T-helper 9 cell (primary cell): Measurements from ENCODE around the gene CENPX.
"Not testable (repeated sequence)": the region's sequence is repeated elsewhere in the genome, so short reads cannot be mapped to it uniquely, and the experiment has no call there.

Experiments used
- DNase-seq: peaks from one replicate; pipeline ENCODE4 v3.0.0-alpha.2; 2020

The CENPX gene

DNA sequence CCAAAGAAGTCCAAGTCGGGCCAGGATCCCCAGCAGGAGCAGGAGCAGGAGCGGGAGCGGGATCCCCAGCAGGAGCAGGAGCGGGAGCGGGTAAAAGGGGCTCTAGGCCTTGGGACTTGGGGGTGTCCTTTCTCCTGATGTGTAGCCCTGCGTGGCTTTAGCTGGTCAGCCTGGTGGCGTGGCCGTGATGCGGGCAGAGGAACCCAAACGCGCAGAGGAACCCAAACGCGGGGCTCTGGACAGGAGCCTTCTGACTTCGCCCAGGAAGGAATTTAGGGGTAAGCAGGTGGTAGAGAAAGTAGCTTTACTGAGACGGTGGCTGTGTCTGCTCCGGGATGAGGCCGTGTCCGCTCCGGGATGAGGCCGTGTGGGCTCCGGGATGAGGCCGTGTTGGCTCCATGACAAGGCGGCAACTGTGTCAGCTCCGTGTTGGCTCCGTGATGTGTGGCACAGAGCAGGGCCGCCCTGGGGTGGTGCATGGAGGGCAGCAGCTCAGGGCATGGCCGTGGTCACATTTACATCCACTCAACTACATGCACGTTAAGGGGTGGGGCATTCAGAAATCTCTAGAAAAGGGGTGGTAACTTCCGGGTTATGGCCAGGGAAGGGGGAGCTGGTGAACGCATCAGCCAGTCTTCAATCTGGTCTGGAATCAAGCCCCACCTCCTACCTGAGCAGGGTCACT, 25.8 kb downstream of the CENPX start:
- no peak for DNase-seq

DNA sequence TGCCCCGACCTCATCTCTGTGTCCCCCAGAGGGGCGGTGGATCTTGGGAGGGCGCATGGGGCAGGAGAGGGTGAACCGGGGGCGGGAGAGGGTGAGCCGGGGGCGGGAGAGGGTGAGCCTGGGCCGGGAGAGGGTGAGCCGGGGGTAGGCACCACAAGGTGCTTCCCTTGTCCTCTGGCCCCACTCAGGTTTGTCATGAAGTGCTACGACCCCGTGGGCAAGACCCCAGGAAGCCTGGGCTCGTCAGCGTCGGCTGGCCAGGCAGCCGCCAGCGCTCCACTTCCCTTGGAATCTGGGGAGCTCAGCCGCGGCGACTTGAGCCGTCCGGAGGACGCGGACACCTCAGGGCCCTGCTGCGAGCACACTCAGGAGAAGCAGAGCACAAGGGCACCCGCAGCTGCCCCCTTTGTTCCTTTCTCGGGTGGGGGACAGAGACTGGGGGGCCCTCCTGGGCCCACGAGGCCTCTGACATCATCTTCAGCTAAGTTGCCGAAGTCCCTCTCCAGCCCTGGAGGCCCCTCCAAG, 26.4 kb downstream of the CENPX start:
- no peak for DNase-seq

DNA sequence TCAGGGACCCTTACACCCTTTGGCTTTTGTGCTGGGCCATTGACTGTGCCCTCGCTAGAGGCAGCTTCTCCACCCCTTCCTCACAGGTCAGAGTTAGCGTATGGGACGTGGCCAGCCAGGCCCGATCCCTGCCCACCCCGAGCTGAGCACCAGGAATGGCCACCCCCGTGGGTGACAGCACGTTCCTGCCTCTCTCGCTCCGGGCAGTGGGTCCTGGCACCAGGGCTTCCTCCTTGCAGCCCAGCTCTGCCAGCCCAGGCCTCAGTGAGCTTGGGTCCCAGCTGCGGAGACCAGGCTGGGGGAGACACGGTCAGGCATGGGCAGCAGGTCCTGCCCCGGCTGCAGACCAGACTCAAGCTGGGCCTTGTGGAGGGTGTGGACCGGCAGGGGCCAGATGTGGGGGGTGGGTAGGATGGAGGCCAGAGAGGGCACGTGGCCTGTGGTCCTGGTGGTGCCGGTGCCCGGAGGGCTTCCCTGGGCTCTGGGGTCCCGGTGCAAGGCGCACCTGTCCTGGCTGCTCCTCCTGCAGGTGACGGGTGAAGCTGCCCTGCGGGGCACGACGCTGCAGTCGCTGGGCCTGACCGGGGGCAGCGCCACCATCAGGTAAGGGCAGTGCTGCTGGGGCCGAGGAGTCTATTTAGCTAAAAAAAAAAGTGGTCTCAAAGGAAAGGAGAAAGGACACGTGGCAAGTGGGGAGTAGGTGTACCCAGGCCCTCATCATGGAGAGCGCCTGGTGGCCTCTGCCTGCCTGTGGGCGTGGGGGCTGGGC, 27.0 kb downstream of the CENPX start:
- DNase-seq = no peak

DNA sequence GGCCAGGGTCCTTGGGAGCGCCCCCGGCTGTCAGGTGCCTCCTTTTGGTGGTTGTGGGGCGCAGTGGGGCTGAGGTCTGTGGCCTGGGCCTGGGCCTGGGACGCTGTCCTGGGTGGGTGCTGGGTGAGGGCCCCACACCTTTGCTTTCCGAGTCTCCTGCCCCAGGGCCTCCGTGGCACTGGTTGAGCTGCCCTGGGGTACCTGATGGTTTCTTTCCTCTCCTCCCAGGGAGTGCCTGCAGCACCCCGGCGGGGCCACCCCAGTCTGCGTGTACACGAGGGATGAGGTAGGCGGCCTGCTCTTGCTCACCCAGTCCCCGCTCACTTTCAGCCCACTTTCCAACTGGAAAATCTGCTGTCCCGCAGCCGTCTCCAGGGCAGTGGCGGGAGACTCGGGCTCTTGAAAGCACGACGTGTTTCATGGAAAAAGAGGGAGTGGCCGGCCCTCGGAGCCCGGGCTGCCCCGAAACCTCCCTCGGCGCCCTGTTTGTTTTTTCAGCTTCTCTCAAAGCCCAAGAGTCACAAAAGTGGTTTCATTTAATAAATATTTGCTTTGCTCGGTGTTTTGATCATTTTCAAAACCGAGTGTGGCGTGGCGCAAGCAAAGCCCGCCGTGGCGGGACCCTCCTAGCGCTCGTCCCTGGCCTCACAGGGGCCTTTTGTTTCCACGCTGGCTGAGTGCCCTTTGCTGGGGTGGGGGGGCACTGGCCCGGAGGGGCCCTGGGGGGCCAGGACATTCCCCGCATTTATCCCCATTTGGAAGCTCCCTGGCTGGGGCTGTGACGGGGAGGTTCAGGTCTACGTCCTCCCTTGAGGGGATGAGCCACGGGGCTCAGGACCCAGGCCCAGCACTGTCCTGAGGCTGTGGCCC, 27.9 kb downstream of the CENPX start:
- no peak for DNase-seq

DNA sequence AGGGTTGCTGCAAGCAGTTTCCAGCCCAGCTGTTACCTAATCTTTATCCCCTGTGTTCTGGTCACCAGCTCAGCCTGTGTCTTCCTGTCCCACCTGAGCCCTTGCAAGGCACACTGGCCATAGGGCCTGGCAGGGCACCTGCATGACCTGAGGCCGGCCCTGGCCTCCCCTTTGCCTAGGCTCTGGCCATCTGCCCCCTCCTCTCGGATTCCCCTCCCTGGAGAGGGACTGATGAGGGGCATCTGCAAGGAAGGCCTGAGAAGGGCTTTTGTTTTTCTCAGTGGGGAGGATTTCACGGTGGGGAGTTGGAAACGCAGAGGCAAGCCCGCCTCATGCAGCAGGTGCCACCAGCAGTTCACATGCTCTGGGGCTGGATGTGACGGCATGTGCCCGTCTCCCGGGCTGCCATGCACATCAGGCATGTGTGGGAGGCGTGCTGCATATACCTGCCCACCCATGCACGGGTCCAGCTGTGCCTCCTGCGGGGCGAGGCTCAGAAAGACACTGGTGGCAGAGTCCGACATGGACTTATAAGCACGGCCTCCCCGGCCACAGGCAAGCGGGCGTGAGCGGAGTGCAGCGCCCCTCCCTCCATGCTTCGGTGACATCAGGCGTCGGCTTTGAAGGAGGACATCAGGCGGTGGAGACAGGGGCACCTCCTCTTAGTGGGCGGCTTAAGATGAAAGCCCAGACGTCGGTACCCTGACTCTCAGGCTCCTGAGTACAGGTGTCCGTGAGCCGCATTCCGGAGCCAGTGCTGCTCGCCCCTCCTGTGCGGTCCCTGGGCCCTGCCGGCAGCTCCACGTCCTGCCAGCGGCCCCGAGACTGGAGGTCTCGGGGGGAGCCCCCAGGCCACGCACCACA, 28.7 kb downstream of the CENPX start:
- DNase-seq = no peak

- DNase-seq = no peak
Measured at GRCh38 chr17:81992306-81993102, 30.2 kb downstream of the CENPX start.

DNA sequence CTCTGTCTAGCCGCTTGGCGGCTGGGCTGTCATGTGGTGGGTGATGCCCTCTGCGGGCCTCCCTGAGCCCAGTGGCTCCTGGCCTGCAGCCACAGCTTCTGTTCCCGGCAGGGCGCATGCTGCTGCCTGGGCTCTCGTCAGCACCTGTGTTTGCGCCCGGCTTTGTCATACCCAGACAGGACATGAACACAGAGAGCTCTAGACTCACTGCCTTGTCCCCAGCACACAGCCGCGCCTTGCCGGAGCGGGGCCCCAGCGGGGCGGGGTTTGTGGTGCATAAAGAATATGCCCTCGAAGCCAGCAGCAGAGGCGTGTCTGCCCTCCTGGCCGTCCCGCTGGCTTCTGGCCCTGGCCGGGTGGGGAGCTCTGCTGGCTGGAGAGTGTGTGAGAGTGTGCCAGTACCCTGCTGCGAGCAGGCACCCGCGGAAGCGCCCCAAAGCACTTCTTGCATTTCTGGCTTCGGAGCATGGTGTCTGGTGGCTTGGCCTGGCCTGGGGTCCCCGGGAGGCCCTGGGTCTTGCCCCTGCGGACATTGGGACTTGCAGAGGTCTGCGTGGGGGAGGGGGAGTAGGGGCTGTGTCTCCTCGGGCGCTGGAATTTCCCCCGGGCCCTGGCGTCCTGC, 30.9 kb downstream of the CENPX start:
- DNase-seq = no peak

DNA sequence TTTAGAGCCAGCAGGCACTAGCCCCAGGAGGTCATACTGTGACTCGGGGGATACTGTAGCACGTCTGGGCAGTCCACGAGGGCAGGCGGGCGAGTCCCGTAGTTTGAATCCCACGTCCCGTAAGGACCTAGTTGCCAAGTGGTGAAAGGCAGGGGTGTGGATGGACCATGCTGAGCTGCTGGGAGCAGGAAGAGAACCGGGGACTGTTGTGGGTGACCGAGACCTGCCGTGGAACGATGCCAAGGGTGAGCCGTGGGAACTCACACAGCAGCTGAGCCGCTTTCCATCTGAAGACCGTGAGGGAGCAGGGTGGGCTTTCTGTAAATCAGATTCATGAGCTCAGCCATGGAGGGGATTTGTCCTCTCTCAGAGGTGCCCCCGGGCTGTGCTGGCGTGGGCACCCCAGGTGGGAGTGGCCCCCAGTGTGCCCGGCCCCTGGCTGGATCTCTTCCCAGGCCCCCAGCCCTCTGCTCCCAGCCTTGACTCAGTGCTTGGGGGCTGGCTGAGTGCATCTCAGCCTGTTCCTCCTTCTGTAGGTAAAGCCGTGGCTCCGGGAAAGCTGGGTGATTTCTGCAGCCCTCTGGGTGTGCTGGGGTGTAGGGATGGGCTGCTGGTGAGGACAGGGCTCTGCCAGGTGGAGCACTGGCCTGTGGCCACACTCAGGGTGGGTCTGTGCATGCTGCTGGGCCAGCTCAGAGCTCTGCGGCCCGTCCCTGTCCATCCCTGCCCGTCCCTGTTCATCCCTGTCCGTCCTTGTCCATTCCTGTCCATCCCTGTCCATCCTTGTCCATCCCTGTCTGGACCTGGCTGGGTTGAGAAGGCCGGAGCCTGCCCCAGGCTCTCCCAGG, 31.6 kb downstream of the CENPX start:
- DNase-seq = no peak

DNA sequence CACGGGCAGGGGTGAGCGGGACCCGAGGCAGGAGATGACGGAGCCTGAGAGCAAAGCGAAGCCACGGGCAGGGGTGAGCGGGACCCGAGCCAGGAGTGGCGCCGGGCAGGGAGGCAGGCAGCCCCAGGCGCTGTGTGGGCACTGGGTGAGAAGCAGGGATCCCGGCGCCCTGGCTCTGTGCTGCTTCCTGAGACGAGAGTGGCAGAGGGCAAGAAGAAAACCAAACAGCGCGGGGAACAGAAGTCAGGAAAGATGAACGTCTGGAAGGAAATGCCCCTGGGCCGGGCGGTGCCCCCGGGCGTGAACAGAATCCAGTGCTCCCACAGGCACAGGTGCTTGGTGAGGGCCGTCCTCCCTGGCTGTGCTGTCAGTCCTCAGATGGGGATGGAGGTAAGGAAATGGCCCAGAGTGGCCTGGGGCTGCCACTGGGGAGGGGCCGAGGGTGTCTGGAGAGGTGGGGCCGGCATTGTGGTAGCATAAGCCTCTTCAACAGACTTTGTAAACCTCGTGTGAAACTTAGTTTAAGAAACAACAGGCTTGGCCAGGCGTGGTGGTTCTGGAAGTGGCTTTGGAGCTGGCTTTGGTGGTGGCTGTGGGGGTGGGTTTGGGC, 35.4 kb downstream of the CENPX start:
- no peak for DNase-seq

- DNase-seq = no peak
Measured at GRCh38 chr17:81986606-81987005, 36.1 kb downstream of the CENPX start.

DNA sequence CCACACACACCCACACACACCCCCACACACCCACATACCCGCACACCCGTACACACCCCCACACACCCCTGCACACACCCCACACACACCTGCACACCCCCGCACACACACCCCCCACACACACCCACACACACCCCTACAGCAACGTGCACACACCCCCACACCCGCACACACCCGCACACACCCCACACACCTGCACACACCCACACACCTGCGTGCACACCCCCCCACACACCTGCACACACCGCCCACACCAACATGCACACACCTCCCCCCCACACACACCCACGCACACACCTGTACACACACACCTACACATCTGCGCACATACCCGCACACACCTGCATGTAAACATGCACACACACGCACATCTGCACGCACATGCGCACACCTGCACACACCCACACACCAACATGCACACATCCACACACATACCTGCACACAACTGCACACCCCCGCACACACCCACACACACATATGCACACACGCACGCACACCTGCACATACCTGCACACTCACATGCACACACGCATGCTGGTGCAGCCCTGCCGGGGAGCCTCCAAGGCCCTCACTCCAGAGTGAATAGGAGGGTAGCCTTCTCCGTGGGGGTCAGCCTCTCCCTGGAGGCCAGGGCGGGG, 37.8 kb downstream of the CENPX start:
- no peak for DNase-seq

GRCh38 chr17:81983639-81984373, 38.9 kb downstream of the CENPX start:
- no peak for DNase-seq

- DNase-seq = no peak
Measured at GRCh38 chr17:81983011-81983638, 39.6 kb downstream of the CENPX start.

GRCh38 chr17:81981511-81981910, 41.2 kb downstream of the CENPX start:
- DNase-seq = not testable (repeated sequence)

DNA sequence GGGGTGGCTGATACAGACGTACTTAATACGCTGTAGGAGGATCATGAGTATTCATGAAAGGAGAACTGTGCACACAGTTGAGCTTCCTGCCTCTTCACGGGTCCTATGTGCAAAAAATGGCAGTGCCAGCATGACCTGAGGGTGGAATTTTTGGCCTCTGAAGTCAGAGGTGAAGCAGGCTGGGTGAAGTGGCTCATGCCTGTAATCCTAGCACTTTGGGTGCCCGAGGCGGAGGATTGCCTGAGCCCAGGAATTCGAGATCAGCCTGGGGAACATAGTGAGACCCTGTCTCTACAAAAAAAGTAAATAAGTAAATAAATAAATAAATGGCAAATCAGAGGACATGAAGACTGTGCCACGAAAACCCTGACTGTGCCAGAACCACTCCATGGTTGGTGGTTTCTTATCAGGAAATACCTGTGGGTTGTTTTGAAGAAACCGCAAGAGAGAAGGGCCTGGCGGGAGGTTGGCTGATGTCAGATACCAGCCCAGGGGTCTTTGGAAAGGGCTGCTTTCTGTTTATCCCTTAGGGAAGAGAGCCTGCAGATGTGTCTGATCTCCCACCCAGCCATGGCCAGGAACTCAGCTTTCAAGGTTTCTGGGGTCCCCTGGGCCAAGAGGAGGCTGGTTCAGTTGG, 41.9 kb downstream of the CENPX start:
- no peak for DNase-seq

GRCh38 chr17:81980122-81980521, 42.6 kb downstream of the CENPX start:
- DNase-seq = no peak
